Ammon's horn (tissue), 1 donor: ENCODE results near the gene ZNF593OS.
A peak's percentile ranks its signal among the peaks of the same experiment; 100 is the strongest.

Experiments used
- DNase-seq: peaks from one replicate; pipeline ENCODE4 v3.0.0-alpha.2; 2016; ENCODE audit warnings: low spot score

The ZNF593OS gene

DNA sequence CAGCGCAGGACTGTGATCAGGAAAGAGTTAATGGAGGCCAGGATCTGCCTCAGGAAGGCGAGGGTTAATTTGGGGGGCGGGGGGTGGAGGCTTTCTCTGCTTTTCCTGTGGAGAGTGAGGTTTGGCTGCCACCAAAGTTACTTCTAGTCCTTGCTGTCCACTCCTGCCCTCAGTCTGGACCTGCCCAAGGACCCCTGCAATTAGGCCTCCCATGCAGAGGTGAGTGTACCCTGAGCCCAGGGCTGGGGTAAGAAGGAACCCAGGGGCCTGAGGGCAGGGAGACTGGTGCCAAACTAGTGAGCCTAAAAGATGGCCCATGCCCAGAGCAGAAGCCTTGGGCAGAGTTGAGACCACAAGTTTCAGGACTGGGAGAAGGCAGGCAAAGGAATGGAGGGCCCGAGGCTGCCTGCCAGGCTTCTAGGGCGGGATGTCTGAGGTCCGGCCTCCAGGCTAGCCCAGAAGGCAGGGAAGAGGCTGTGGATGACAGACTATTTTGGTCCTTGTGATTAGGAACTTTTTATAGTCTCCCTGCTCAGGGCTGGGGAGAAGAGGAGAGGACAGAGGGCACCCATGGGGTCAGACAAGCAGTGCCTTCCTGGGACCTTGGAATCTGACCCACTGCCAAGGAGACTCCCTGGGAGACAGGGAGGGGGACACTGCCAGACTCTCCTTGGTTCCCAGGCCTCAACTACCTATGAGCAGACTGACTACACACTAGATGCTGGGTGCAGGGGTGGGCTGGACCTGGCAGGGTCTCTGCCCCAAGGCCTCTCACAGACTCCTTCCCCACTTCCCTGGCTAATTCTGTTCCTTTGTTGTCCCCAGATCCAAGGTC, 12.5 kb downstream of the ZNF593OS start, which contains the start of gene FAM110D:
FAM110D (plus strand) TSS at position 172 of the 835 bp plus-strand sequence. CDS start 2,213 bp downstream, outside the sequence.
- DNase-seq, result no peak

DNA sequence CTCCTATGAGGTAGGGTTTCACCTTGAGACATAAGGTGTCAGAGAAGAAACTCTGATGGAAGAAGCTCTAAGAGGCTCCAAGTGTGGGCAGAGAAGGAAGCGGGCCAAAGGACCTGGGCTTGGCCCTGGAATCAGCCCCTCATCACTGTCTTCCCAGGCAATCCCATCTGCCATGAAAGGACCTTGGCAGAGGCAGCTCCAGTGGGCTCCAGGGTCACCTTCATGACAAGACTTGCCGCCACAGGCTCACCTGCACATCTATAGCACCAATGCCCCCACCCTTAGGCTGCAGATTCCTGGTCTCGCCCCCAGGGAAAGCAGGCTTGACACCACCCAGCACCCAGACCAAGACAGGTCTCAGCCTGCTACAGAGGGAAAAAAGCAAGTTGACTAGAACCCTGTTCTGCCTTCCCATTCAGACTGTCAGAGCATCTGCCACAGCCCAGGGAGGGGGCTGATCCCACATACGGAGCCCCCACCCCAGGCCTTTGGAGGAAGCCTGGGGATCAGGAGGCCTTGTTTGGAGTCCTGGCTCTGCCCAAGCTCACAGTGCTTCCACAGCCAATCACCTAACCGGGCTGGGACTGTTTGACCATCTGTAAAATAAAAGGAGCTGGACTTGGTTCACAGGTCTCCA, 13.2 kb downstream of the ZNF593OS start:
- no peak for DNase-seq

DNA sequence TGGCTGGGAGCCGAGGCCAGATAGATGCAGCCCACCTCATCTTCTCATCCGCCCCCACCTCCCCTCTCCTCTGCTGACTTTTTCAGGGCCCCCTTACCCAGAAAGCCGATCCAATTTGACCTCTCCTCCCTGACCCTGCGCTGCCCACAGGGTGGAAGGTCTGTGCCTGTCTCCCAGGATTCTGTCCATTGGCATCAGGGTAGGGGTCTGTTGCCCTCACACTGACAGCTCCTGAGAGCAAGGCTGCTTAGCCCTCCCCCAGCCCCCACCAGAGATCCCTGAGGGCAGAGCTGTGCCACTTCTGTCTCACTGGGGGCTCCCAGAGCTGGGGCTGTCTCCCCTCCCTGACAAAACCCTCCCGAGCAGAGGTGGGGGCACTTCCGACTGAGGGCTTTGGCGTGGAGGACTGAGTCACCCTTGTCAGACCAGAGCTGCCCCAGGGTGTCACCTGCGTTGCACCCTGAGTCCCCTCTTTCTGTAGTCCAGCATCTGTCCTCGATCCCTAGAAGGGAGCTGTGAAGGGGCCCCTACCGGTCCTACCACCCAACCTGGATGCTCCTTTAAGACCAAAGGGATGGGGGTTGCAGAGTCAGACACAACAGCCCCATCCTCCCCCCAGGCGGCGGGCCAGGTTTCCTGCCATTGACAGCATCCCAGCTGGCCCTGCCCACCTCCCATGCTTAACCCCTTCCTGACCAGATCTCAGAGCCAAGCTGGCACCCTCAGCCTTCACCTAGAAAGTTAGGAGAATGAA, 15.2 kb downstream of the ZNF593OS start:
- DNase-seq, result no peak

DNA sequence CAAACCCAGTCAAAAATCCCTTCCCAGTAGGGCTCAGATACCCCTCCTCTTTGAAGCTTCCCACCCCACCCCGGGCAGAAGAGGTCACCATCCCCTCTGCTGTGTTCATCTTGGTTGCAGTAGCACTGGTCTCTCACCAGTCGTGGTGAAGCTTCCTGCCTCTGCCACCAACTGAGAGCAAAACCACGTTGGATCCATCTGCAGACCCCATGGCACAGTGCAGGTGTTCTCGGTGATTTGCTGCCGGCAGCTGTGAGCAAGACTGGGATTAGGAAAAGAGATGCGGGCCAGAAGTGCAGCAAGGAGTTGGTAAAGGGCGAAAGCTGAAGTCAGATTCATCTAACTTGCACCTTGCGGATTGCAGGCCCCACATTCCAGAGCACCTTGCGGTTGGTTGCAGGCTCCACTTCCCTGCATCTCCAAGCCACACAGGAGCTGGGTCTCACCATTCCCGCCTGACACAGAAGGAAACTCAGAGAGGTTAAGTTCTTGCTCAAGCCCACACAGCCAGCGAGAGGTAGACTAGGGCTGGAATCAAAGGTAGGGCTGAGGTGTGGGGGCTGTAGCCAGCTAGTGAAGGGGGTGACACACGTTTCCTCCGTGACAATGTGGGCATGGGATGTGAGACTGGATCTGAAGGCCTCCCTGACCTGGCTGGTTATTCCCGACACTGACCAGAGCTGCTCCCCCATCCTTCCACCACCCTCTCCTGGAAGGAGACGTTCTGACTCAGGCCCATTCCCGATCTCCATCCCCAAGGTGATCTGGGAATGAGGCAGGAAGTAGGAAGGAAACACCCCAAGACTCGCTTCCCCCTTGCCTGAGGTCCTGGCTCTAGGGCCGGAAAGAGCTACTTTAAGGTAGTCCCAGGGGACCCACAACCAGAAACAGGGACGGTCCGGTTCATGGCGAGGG, 16.0 kb downstream of the ZNF593OS start:
- no peak for DNase-seq

DNA sequence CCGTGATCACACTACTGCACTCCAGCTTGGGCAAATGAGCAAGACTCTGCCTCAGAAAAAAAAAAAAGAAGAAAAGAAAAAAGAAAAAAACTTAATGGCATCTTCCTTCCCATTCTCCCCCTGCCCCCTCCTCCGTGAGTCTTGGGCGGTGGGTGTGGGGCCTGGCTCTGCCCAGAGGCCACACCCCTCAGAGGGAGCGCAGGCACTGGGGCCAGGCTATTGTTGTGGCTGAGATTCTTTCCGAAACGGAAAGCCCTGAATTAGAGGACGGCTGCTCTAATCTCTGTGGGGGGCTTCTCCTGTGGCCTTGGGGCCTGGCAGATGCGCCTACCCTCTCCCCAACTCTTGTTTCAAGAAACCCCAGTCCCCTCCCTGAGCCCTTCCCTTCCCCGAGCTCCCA, 16.9 kb downstream of the ZNF593OS start:
- no peak for DNase-seq

DNA sequence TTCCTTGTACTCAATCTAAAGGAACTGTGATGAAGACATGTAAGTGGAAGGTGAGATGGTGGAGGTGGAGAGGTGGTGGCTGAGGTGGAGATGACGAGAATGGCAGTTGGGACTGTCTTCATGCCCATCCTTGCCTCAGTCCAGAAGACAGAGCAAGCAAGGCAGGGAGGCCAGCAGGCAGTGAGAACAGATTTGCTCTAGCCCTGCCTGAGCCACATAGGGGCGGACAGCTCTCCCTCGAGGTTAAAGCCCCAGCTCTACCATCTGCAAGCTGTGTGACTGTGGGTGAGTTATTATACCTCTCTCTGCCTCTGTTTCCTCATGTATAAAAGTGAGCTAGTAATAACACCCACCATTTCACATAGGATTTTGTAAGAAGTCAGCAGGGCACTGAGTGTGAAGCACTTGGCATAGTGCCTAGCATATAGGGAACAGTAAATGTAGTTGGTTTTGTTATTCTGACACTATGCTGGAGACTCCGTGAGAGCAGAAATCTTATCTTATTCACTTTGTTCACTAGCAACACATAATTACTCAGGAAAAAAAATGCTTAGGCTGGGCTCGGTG, 17.6 kb downstream of the ZNF593OS start:
- DNase-seq, result no peak

DNA sequence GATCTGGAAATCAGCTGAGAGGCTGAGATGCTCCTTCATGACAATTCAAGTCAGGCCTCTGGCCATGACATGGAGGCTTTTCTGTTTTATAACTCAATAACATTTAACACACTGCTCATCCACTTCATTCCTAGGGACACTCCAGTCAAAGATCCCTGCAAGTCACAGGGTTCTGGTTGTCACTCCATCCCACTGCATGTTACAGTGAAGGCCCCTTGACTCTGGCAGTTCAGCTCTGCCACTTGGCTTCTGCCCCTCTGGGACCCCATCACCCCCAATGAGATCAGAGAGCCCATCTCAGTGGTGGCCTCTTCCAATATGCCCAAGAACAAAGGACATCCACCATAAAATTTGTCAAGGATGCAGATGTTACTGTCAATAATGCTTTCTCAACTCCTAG, 22.7 kb downstream of the ZNF593OS start:
- DNase-seq, result no peak

DNA sequence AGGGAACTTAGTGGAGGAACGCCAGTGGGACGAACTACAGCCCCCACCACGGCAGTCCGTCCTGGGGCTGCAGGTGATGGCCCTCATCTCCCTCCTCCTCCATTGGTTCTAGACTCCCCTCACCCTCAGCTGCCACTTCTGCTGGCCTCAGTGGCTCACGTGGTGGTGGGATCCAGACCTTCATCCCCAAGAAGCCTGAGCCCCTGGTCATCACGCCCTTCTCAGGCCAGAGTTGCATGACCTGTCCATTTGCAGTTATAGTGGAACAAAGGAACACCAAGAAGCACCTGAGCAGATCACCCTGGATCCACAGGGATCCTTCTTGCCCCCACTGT, 25.7 kb downstream of the ZNF593OS start:
- DNase-seq, result no peak

DNA sequence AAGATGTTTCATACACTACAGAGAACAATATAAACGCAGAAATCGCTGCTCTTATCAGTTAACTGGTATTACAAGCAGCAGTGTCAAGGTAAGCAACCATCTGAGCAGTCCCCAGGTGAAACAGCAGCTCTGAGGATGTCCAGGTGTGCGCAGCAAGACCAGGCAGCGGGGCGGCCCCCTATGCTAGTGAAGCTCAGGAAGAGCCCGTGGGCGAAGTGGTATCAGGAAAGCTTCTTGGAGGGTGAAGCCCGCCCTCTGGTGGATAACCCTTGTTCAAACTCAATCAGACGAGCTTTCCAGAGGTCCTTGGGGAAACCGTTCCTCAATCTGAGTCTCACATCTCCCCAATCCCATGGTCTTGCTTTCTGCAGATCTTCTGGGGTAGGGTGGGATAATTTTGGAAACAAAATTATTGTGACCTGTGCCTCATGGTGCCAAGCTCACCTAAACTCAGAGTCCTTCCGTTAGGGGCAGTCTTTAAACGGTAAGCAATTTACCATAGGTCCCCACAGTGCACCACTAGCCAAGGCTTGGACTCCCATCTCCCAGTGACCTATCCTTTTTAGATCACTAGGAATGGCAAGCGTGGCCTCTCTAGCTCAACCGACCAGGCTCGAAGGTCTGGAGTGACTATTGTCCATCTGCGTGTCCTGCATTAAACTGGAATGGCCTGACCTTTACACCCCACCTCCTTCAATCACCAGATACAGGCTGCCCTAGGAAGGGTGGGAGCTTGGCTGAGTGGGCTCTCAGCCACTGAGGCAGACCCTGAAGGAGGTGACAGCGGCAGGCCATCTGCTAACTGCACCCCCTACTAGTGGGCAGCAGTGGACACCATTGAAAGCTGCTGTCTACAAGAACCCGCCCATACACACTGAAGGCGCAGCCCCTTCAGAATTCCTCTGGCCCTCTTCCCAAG, 26.3 kb downstream of the ZNF593OS start:
- peak; percentile 91 for DNase-seq

DNA sequence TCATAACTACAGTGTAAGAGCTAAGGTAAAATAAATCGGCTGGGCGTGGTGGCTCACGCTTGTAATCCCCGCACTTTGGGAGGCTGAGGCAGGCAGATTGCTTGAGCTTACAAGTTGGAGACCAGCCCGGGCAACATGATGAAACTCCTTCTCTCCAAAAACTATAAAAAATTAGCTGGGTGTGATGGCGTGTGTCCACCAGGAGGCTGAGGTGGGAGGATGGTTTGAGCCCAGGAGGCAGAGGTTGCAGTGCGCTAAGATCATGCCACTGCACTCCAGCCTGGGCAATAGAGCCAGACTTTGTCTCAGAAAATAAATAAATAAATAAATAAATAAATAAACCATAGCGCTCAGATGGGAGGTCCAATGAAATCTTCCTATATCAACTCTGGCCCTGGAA, 29.5 kb downstream of the ZNF593OS start:
- DNase-seq, result no peak

DNA sequence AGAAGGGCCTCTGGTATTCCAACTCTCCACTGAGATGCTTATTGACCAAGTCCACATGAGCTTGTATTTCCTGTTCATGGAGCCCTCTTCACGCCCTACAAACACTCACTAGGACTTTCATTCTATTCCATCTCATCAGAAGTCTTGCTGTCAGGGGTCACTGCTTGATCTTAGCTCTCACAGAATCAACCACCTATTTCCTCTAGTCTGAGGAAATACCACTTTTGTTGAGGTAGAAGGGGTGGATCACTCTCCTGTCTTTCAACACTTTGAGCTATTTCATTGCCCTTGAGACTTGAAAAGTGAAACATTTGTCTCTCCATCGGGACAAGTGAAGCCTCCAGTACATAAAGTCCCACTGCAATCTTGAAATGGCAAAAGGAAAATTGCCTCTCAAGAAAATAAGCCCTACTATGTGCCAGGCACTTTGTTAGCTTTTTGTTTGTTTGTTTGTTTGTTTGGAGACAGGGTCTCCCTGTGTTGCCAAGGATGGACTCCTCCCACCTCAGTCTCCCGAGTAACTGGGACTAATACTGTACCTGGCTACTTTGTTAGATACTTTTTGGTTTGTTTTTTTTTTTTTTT, 32.6 kb downstream of the ZNF593OS start:
- DNase-seq, result no peak

DNA sequence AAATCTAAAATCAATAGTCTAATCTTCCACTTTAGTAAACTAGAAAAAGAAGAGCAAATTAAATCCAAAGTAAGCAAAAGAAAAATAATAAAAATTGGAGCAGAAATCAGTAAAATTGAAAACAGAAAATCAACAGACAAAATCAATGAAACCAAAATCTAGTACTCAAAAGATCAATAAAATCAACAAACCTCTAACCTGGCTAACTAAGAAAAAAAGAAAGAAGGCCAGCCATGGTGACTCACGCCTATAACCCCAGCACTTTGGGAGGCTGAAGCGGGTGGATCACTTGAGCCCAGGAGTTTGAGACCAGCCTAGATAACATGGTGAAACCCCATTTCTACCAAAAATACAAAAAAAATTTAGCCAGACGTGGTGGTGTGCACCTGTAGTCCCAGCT, 37.2 kb downstream of the ZNF593OS start:
- DNase-seq, result no peak

DNA sequence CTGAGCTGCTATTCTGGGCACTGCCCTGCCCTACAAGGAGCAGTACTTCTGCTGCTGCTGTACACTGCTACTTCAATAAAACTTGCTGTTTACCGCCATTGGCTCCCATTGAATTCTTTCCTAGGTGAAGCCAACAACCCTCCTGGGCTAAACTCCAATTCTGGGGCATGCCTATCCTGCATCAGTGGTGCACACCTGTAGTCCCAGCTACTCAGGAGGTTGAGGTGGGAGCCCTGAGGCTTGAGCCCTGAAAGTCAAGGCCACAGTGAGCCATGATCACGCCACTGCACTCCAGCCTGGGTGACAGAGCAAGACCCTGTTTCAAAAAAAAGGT, 38.8 kb downstream of the ZNF593OS start:
- no peak for DNase-seq

DNA sequence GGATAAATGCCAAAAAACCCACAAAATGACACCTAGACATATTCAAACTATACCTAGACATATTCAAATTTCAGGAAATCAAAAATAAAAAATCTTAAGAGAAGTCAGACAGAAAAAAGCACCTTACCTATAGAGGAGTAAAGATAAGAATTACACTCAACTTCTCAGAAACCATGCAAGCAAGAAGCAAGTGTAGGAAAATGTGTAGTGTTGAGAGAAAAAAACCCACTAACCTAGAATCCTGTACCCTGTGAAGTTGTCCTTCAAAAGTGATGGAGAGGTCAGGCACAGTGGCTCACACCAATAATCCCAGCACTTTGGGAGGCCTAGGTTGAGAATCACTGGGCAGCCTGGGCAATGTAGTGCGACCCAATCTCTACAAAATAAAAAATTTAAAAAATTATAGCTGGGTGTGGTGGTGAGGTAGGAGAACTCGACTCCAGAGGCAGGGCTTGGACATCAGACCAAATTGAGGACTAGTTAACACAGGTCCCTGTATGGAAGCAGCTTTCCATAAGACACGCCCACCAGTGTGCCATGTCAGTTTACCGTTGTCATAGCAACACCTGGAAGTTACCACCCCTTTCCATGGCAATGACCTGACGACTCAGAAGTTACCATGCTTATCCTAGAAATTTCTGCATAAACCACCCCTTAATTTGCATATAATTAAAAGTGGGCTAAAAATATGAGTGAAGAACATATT, 39.4 kb downstream of the ZNF593OS start:
- DNase-seq, result no peak

DNA sequence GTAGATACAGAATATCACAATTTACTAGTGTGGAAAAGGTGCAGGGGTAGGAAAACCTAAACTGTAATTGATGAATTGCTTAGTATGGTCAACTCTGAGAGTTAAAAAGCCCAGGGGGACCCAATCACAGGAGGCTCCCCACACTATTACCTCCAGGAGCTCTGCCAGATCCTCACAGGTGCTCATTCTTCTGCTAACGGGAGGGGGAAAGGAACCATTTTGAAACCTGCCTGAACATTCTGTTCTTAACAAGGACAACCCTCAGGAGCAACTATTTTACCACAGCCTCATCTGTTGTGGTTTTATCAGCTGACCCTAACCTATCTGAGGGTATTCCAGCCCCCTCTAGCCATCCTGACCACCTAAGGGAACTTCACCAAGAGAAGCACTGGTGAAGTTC, 40.9 kb downstream of the ZNF593OS start:
- no peak for DNase-seq

DNA sequence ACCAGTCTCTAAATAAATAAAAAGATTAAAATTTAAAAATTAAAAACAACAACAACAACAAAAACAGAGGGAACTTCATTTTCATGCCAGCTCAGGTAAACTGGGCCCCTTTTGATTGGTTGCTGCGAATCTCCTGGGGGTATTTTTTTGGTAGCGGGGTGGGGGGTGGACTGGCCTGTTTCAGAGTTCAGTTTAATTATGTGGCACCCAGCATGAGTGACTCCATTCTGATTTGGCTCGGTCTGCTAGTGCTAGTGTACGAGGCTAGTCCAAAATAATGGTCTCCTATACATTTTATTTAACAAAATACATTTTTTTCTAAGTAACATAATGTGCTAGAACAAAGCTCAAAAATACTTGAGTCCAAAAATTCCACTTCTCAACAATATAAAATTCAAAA, 41.9 kb downstream of the ZNF593OS start:
- DNase-seq, result no peak

DNA sequence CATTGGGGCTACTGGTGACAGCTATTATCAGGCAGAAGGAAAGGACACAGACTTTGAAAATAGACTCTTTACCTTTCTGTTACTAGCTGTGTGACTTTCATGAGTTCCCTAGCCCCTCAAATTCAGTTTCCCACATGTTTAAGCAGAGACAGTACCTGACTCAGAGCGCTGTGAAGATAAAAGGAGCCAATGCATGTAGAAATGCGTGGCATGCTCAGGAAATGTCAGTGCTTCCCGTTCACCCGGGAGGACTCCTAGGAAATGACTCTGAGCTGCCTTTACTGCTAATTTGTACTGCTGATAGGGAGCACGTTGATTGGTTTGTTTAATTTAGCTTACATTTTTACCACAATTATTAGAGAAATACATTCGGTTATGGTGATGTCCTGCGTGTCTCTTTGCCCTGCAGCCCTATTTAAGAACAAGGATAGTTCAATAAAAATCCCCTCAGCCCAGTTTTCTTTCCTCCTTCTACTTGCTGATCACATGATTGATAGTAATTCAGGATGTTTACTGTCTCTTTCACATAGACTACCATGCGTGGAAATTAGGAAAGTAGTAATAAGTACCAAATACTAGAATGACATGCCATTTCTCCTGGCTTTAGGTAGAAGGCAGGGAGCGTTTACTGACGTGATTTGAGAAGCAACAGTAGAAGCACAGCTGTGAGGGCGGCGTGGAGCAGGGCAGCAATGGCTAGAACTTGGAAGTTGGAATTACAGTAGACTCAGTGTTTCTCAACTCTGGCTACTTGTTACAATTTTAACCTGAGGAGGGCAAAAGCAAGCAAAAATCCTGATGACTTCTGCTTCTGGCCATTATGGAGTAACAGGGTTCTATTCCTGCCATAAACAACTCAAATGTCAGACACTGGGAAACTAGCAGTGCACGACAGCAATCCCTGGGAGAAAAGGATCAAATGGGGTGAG, 44.1 kb downstream of the ZNF593OS start:
- peak; percentile 16 for DNase-seq

DNA sequence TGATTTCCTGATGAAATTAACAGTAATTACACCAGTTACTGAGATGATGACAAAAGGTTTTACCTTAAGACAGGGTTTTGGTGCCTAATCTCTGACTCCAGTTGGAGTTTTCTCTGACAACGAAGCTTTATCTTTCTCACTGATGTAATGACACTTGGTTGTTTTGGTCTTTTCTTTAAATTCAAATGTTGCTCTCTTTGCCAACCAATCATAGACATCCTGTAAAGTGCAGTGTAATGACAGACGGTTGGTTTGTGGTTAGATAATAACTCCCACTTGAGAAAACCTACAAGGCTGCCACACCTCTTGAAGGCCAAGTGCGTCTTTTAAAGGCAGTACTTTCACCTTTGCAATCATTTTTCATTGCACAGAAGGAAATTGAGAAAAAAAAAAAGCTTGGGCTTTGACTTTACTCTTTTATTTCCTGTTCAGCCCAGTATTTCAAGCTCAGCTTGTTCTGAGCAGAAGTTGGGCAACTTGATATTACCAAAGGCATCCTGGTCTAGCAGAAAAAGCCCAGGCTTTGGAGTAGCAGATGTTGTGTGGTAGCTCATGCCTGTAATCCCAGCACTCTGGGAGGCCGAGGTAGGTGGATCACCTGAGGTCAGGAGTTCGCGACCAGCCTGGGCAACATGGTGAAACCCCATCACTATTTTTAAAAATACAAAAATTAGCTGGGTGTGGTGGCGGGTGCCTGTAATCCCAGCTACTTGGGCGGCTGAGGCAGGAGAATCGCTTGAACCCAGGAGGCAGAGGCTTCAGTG, 45.1 kb downstream of the ZNF593OS start:
- no peak for DNase-seq
